Endothelial cell of umbilical vein (primary cell): Measurements from ENCODE around the gene TBRG1.

Experiments
- EZH2 ChIP-seq: IDR thresholded peaks from 2 replicates; pipeline ENCODE4 v1.6.1; 2012; ENCODE audit warnings: borderline replicate concordance, low read depth, mild to moderate bottlenecking, moderate library complexity, low read length, inconsistent platforms; ENCODE audit not compliant: severe bottlenecking
- POLR2A ChIP-seq: IDR thresholded peaks from 2 replicates; pipeline ENCODE4 v1.6.1; 2012; ENCODE audit warnings: low read depth, mild to moderate bottlenecking, control low read depth, low read length
- TF ChIP-seq, protein P1 (sequence below), 2 donors: IDR thresholded peaks; 1 replicate in 1 of 2; 2 replicates in 1 of 2; pipeline ENCODE4 v1.5.1; 2011; ENCODE audit warnings: low read length in 2 of 2, mild to moderate bottlenecking in 2 of 2, moderate library complexity in 2 of 2, control low read depth in 1 of 2, inconsistent platforms in 1 of 2, low read depth in 1 of 2; ENCODE audit not compliant: insufficient read depth in 1 of 2; ENCODE audit errors: extremely low read depth in 1 of 2

DNA sequence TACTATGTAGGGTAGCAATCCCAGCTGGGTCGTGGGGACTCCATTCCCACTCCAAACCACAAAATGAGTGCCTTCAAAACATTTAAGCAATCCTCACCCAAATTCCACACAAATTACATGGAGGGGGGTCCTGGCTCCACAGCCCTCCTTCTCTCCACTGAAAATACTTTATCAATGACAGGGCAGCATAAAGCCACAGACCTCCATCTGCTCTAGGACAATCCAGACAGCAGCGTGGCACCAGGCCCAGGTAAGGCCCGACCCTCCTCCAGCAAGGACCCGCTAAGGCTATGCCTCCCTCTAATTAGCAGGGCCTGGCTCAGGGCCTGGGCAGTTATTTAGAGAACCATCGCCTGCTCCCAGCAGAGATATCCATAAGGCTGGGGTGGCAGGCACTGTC, 11.6 kb upstream of the TBRG1 start, which contains the start of gene PANX3:
- TF ChIP-seq EZH2 (no peak), POLR2A (no peak)
- TF ChIP-seq, protein P1, sequence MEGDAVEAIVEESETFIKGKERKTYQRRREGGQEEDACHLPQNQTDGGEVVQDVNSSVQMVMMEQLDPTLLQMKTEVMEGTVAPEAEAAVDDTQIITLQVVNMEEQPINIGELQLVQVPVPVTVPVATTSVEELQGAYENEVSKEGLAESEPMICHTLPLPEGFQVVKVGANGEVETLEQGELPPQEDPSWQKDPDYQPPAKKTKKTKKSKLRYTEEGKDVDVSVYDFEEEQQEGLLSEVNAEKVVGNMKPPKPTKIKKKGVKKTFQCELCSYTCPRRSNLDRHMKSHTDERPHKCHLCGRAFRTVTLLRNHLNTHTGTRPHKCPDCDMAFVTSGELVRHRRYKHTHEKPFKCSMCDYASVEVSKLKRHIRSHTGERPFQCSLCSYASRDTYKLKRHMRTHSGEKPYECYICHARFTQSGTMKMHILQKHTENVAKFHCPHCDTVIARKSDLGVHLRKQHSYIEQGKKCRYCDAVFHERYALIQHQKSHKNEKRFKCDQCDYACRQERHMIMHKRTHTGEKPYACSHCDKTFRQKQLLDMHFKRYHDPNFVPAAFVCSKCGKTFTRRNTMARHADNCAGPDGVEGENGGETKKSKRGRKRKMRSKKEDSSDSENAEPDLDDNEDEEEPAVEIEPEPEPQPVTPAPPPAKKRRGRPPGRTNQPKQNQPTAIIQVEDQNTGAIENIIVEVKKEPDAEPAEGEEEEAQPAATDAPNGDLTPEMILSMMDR (IDR thresholded peaks at IDR 0.05; ENCODE audit: extremely low read depth in 1 of 2, insufficient read depth in 1 of 2, low read depth in 1 of 2, low read length in 2 of 2), result no peak
